GM10248 (cell line): ENCODE measurements around the gene KRTAP10-8.
"Not testable (repeated sequence)": the region's sequence is repeated elsewhere in the genome, so short reads cannot be mapped to it uniquely, and the experiment has no call there.

ENCODE experiments used
- CTCF ChIA-PET: fragments of 300-600 bp; sonication (Branson Sonifier 250); formaldehyde crosslinking; extraction: SDS; loops from one replicate; lab custom pipeline; 2021; ENCODE audit warnings: antibody characterized with exemption; lab: Yijun Ruan, JAX
- POLR2A ChIA-PET: fragments of 350-650 bp; sonication (Branson Sonifier 250); formaldehyde crosslinking; extraction: SDS; loops from one replicate; lab custom pipeline; 2020; ENCODE audit warnings: antibody characterized with exemption; lab: Yijun Ruan, JAX
- DNase-seq: peaks from one replicate; pipeline ENCODE4 v3.0.0; 2012; ENCODE audit errors: extremely low spot score
- CTCF ChIP-seq: IDR thresholded peaks from 2 replicates; pipeline ENCODE4 v1.5.1; 2012; ENCODE audit warnings: mild to moderate bottlenecking, low read depth; ENCODE audit errors: extremely low read depth, missing control alignments, control extremely low read depth

KRTAP10-8 gene

DNA sequence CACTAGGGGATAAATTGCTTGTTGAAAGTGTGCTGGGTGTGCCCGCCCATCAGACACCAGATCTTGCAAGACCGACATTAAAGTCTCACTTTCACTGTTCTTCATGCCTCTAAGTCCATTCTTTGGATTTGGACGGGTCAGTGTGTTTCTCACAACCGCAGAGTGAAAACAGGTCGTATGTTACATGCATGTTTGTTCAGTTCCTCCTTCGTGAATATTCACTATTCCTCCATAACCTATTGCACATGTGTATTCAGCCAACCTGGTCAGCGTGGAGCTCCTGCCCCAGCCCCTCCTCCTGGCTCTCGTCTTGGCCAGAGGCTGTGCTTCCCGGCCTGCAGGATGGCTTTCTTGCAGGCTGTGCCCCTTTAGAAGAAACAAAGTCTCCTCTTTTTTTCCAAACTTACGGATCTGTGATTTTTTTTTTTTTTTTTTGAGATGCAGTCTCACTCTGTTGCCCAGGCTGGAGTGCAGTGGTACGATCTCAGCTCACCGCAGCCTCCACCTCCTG is 17.4 kb upstream of the KRTAP10-8 start:
- ChIA-PET POLR2A (no interaction called here), CTCF (no interaction called here)
- no peak for DNase-seq
- TF ChIP-seq CTCF, result no peak

DNA sequence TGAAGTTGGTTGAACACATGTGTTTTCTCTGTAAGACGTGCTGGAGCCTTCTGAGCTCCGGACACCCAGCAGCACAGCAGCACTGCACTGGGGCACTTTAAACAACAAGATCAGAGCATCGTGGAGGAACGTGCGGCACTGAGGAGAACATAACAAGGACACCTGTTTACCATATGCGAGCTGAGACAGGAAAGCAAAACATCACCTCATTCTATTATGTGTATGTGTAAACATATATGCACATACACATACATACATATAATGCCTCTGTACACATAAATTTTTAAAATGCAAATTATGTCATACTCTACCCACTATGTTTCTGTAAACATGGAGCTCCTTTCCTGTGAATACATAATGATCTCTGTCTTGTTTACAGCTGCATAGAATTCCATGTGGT is 16.4 kb upstream of the KRTAP10-8 start:
- POLR2A ChIA-PET, result no interaction called here
- no peak for TF ChIP-seq CTCF
- CTCF ChIA-PET, result interaction anchor here (0.7 kb wide), 1 partner anchor 12 kb away, joined by 3 read pairs; no protein-coding TSS in a partner anchor
- DNase-seq, result no peak

GRCh38 chr21:44596068-44596725 is 15.7 kb upstream of the KRTAP10-8 start:
- TF ChIP-seq CTCF, result no peak
- no peak for DNase-seq
- POLR2A ChIA-PET, result no interaction called here
- CTCF ChIA-PET, result interaction anchor here (0.7 kb wide), 1 partner anchor 12 kb away, joined by 3 read pairs; no protein-coding TSS in a partner anchor

- ChIA-PET CTCF (no interaction called here), POLR2A (no interaction called here)
- DNase-seq, result no peak
- no peak for TF ChIP-seq CTCF
Observed at GRCh38 chr21:44598061-44598460, 13.8 kb upstream of the KRTAP10-8 start.

DNA sequence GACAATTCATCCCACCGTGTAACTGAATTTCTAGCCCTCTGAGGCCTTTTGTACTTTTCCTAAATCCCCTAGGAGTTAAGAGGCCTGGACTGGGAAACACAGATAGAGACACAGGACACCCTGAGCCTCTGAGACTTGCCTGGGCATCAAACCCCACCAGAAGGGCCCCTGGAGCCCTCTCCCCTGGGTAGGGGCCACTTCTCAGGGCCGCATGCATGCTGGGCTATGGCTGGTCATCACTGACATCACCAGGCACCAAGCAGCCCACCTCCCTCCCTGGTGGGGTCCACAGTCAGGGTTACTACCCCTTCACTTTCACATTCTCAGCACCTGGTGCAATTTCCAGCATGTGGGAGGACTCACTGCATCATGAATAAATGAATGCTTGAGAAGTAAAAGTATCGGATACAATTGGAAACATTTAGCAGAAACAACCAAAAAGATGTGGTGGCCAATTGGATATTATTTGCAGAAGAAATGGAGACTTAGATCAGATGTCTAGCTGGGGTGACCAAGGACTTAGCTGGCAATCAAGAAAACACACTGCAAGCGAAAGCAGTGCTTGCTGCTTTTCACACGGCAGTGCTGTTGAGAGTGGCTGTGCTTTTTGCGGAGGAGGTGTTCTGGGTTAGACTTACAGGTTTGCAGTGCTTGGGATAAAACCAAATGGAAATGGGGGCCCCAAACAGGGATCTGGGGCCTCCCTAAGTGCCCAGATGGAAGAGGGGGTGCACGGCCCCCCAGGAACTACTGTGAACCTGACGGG is 12.4 kb upstream of the KRTAP10-8 start:
- no peak for DNase-seq
- ChIA-PET CTCF (no interaction called here), POLR2A (no interaction called here)
- TF ChIP-seq CTCF, result no peak

- POLR2A ChIA-PET, result not testable (repeated sequence)
Observed at GRCh38 chr21:44600118-44600978, 11.5 kb upstream of the KRTAP10-8 start, which contains the start of gene KRTAP10-7. Gene KRTAP10-7, plus strand, starts transcription at chr21:44600597. Its CDS starts 25 bp downstream, at chr21:44600622.

DNA sequence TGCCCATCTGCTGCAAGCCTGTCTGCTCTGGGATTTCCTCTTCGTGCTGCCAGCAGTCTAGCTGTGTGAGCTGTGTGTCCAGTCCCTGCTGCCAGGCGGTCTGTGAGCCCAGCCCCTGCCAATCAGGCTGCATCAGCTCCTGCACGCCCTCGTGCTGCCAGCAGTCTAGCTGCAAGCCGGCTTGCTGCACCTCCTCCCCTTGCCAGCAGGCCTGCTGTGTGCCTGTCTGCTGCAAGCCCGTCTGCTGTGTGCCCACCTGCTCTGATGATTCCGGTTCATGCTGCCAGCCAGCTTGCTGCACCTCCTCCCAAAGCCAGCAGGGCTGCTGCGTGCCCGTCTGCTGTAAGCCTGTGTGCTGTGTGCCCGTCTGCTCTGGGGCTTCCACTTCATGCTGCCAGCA is 10.8 kb upstream of the KRTAP10-8 start:
- POLR2A ChIA-PET, DNase-seq, CTCF ChIA-PET: not testable (repeated sequence)

More at GRCh38 chr21:44600118-44600978, 11.5 kb upstream of the KRTAP10-8 start, which contains the start of gene KRTAP10-7:
- CTCF ChIA-PET, DNase-seq: not testable (repeated sequence)
